COLO829 (cell line): ENCODE measurements around the gene ATP8A2.

ENCODE experiments used
- DNase-seq: peaks from one replicate; pipeline ENCODE4 v3.0.0; 2012; ENCODE audit warnings: low spot score

Gene ATP8A2

GRCh38 chr13:25686831-25687470 lies 315.2 kb downstream of the ATP8A2 start:
- no peak for DNase-seq

DNA sequence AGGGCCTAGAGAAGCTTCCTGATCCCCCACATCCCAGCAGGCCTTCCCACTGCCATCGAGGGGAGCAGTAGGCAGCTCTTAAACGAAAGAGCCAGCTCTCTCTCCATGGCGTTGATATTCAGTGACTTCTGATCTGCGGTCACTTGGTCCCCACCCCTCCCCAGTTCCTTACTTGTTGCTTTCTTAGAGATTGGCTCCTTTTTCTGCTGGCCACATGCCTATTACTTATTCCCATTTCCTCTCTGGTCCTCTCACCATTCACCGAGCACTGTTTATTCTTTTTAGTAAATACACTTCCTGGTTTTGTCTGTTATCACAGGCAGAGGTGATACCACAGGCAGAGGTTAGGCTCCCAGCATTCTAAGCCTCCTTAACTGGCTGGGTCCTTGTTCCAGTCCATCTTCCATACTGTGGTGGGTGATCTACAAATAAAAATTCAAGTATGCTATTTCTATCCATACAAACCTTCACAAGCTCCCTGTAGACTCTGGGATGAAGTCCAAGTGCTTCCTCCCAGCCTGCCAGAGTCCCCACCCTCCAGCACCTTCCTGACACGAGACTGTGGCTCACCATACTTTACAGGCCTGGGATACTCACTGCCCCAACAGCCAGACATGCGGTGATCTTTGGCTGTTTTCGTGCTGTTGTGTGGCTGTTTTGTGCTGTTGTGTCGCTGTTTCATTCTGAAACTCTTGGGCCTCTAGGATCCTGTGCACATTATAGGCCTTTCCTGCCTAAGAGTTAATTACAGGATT lies 315.9 kb downstream of the ATP8A2 start:
- DNase-seq: no peak

GRCh38 chr13:25688536-25688935 lies 316.8 kb downstream of the ATP8A2 start:
- no peak for DNase-seq

DNA sequence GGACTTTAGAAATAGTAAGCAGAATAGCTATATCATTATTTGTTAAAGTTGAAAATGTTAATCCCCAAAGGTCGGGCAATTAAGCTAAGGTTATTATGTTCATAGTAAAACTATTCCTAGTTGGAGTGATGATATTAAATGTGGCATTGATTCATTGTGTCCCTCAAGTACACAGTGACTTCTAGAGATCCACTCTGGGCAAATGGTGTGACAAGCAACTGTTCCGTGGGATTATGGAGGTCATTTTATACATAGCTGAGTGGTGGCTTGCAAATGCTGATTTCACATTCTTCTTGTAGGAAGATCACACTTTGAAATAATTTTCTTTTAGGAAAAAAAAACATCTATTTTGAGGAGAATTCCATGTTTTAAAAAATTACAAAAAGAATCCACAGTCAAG lies 317.8 kb downstream of the ATP8A2 start:
- DNase-seq: no peak

- DNase-seq: no peak
These were observed 318.8 kb downstream of the ATP8A2 start for GRCh38 chr13:25690582-25690981.

DNA sequence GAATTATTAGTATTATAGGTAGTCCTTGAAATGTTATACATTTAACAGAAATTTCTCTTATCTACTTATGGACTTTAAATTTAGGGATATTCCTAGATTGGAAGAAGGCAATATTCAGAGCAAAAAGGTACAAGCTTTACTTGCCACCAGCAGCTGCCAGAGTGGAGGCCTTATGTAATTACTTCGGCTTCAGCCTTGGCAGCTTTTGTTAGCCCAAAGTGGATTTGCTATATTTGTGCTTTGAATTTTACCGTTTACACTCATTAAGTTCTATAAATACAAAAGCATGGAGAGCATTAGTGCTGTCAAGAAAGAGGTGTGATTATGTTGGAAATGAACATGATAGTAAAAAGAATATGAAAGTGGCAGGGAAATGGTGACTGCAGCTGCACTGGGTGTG lies 319.9 kb downstream of the ATP8A2 start:
- DNase-seq: no peak

- no peak for DNase-seq
These were observed 320.3 kb downstream of the ATP8A2 start for GRCh38 chr13:25692099-25692498.

DNA sequence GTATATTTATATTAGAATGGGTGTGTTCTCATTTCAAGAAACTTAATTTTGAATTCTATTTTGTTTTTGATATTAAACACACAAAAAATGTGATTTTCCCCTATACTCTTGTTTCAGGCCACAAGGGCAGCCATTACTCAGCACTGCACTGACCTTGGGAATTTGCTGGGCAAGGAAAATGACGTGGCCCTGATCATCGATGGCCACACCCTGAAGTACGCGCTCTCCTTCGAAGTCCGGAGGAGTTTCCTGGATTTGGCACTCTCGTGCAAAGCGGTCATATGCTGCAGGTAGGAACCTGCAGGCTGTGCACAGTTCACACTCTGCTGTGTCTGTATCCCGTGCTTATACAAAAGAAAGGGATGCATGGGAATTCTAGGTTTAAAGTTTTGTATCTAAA lies 327.3 kb downstream of the ATP8A2 start:
- no peak for DNase-seq

GRCh38 chr13:25699600-25699999 lies 327.8 kb downstream of the ATP8A2 start:
- no peak for DNase-seq

DNA sequence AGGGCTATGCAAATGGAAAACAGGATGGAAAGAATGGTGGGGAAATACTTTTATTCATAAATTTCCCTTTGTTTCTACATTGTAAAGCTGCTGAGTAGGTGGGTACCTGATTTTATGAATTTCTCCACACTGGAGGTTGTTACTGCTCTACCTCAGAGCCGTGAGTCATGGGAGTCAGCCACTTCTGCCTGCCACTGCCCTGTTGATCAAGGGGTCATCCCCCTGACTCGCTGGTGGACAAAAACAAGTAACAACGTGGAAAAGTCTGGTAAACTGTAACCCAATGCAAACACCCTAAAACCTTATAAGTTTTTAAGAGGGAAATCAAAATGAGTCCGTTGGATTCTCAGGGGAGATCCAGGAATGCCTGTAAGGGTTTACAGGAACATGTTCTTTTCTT lies 329.5 kb downstream of the ATP8A2 start:
- no peak for DNase-seq

- DNase-seq: no peak
These were observed 330.6 kb downstream of the ATP8A2 start for GRCh38 chr13:25702386-25702785.

DNA sequence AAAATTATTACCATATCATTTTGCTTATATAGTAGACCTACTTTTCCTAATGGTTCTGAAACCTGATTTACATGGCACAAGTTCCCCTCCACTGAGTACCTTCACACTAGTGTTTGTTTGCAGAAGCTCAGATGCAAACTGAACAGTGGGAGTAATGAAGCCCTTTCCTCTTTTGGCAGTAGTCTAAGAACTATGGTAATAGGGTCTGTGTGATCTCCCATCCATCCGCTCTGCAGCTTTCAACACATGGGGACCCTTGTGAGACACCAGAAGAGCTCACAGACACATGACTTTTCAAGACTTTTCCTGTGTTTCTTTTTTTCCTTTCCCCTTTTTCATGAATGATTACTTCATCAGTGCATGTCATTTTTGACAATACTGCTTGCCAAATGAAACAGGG lies 336.0 kb downstream of the ATP8A2 start:
- DNase-seq: no peak

DNA sequence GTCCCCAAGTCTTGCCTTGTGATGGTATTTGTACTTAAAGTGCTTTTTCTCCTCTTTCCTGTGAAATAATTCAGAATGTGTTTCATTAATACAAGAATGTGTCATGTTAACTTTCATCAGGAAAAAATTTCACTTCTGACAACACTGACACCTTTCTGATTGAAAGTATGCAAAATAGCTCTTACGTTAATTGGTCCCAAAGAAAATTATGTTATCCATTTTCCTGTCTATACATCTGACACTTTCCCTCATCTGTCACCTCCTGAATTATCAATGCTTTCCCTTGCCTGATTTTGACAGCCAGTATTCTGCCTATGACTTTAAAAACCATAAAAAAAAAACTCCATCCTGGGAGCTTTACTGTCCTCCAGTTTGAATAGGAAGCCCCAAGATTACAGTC lies 336.5 kb downstream of the ATP8A2 start:
- no peak for DNase-seq

- no peak for DNase-seq
These were observed 337.3 kb downstream of the ATP8A2 start for GRCh38 chr13:25709088-25709487.

GRCh38 chr13:25715760-25716159 lies 344.0 kb downstream of the ATP8A2 start:
- no peak for DNase-seq

DNA sequence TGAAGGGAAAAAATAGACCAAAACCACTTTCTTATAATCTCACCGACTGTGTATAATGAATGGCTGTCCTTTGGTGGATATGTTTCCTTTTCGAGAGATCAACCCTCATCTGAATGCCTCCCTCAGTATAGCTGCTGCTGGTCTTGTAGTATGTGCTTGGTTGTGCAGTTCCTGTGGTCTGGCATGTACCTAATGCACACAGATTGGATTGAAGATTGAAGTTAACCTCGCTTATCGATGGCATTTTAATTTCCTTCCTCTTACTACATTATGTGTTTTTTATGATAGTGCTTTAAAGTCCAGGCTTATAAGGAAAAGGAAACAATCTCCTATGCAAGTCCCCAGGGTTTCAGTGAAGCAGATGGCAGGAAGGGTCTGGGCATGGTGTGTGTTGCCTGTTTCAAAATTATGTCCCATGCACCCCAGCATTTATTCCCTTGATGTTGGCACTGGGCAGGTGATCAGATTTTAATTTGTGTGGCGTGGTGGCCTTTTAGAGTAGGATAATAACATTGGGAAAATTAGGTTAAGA lies 346.0 kb downstream of the ATP8A2 start:
- no peak for DNase-seq

GRCh38 chr13:25719666-25720065 lies 347.9 kb downstream of the ATP8A2 start:
- no peak for DNase-seq

DNA sequence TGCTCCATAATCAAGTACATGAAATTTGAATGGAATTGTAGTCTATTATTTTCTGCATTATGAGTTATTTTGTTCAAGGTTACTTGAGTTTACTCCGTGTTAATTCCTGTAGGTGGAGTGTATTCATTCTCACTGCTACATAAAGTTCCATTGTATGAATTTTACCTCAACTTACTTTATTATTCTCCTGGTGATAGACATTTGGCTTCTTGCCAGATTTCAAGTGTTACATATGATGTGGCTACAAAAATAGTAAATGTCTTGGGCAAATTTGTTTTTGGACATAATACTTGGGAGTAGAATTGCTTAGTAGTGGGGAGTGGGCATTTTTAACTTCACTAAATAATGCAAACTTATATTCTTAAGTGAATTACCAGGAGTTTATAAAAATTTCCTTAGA lies 351.1 kb downstream of the ATP8A2 start:
- DNase-seq: no peak

- no peak for DNase-seq
These were observed 353.3 kb downstream of the ATP8A2 start for GRCh38 chr13:25725104-25725503.

DNA sequence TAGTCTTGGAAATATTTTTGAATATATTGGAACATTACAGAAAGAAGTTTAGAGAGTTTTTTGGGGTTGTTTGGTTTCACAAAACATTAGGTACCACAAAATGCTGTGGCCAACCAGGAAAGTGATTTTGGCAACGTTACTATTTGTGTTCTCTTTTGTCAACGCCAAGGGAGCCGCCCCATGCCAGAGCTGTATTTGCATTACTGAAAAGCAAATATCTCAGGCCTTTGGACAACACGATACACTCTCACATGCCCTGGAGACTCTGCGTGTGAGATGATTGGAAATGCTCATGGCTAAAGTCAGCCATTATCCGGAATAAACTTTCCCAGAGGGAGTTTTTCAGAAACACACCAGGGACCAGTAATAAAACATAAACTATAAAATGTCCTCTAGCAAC lies 355.5 kb downstream of the ATP8A2 start:
- DNase-seq: no peak

DNA sequence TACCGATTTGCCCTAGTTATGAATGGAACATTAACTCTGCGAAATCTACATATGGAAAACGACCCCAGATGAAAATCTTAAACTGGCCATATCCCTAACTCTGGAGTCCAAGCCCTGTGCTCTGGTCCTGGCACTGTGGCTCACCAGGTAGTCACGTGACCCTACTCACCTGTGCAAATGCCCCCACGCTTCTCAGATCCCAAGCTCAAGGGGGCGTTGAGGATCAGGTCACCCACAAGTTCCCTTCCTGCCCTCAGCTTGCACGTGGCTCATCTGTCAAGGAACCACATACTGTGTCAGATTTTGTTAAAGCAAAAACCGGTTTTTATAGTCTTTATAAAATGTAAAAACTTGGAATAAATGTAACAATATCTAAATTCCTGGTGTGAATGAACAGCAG lies 356.0 kb downstream of the ATP8A2 start:
- no peak for DNase-seq

DNA sequence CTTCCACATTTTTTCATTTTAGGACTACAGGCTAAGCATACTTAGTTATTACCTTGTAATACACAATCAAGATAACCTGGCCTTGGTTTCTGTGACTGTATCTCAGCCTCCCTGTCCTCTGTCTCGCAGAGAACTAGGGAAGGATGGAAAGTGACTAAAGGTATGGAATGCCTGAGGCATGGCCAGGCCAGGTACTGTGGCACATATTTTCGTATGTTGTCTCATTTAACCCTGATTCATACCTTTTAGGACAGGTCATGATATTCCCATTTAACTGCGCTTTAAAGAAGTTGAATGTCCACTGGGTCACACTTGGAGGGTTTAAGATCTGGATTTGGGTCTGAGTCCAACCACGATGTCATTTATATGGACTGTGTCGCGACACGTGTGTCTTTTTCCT lies 357.4 kb downstream of the ATP8A2 start:
- no peak for DNase-seq

DNA sequence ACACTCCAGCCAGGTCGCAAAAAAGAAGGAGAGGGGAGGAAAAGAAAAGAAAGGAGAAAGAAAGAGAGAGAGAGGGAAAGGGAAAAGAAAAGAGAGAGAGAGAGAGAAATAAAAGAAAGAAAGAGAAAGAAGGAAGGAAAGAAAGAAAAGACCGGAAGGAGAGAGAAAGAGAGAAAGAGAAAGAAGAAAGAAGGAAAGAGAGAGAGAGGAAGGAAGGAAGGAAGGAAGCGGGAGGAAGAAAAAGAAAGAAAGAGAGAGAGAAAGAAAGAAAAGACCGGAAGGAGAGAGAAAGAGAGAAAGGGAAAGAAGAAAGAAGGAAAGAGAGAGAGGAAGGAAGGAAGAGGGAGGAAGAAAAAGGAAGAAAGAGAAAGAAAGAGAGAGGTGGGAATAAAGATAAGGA lies 359.3 kb downstream of the ATP8A2 start:
- no peak for DNase-seq

DNA sequence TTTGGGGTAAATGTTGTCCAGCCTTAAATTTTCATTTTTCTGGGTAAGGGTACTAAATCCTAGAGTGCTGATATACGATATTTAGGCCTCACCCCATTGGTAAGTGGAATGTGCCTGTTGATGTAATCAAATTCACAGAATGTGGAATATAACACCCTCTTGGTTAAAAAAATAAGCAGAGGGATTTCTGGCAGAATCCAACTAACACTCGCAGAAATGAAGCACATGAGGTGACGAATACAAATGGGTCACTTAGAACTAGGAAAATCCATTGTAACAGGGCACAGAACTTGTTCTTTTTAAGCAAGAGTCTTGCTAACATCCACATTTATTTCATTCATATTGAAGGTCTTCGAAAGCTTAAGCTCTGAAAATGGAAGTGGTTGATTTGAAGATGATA lies 359.8 kb downstream of the ATP8A2 start:
- no peak for DNase-seq
